Measurements from ENCODE around the gene DEAF1. TPM values are rescaled to one million over a fixed set of nuclear protein-coding genes. Genes with fewer than 3 reads are reported as not detected.
"Not testable (repeated sequence)": the region's sequence is repeated elsewhere in the genome, so short reads cannot be mapped to it uniquely, and the experiment has no call there.

Gene DEAF1
- total RNA-seq, 1 experiment from 2014 or later, result 33.9 TPM

DNA sequence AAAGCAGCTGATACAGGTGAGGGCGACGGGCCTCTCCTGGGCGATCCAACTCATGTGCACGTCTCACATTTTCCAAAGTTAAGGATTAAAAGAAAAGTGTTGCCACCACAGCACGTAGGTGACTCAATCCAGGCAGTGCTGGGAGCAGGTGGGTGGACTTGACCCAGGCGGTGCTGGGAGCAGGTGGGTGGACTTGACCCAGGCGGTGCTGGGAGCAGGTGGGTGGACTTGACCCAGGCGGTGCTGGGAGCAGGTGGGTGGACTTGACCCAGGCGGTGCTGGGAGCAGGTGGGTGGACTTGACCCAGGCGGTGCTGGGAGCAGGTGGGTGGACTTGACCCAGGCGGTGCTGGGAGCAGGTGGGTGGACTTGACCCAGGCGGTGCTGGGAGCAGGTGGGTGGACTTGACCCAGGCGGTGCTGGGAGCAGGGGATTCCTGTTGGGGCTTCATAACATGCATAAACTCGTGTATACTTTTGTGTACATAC is 47.3 kb downstream of the DEAF1 start:
- H3K9ac ChIP-seq (ENCODE audit: low read length); H3K27me3 ChIP-seq (ENCODE audit: insufficient read depth, low read length); H4K20me1 ChIP-seq (ENCODE audit: insufficient read depth); H3K79me2 ChIP-seq (ENCODE audit: insufficient read depth, low read length); H3K36me3 ChIP-seq (ENCODE audit: control insufficient read depth in 1 of 2, insufficient read depth in 2 of 2, low read length in 2 of 2); POLR2A ChIA-PET; DNase-seq (ENCODE audit: low read depth, low spot score); CTCF ChIA-PET; RAD21 ChIA-PET (ENCODE audit: low non-redundant PET in 1 of 2, low total read pairs in 2 of 2, uncharacterized antibody in 2 of 2, unreplicated experiment in 2 of 2); H3K4me1 ChIP-seq (ENCODE audit: control insufficient read depth in 1 of 2, insufficient read depth in 2 of 2, low read length in 2 of 2); H3K4me3 ChIP-seq (replicated peaks in 1 of 2; ENCODE audit: low read depth in 1 of 2, low read length in 2 of 2); H3K27ac ChIP-seq (ENCODE audit: low read depth, low read length); H3K4me2 ChIP-seq (ENCODE audit: low read length); H3K9me3 ChIP-seq (ENCODE audit: control insufficient read depth in 1 of 2, insufficient read depth in 1 of 2, low read depth in 1 of 2, low read length in 2 of 2); BruUV-seq (replicated peaks); intact Hi-C loops (cut with micrococcal nuclease); ATAC-seq; H3K9me2 ChIP-seq (ENCODE audit: insufficient read depth); H2AFZ ChIP-seq (ENCODE audit: low read depth, low read length, poor library complexity, severe bottlenecking): not testable (repeated sequence)
- 0 out of 2 replicates have a peak, but pooled peaks have one; percentile 4 for TF ChIP-seq EGR1 (IDR thresholded peaks at IDR 0.05; ENCODE audit: low read depth)

DNA sequence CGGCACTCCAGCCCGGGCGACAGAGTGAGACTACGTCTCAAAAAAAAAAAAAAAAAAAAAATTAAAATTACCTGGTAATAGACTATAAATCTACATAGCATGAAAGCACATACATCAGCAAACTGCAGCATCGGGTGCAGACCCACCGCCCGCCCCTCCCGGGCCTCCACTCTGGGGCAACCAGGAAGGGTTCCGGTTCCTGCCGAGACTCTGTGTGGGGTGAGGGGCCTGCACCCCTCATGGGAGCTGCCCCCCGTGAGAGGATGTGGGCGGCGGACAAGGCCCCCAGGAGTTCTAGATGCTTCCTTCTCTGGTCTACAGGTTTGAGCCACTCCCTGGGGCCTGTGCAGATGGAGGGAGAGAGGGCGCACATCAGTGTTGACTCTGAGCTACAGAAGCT is 48.8 kb downstream of the DEAF1 start:
- H3K4me3 ChIP-seq (replicated peaks in 1 of 2; ENCODE audit: low read depth in 1 of 2, low read length in 2 of 2), result no peak overlapping the region

More for the DNA sequence above, 48.8 kb downstream of the DEAF1 start:
- ChIA-PET POLR2A (no interaction called here), CTCF (no interaction called here), RAD21 (ENCODE audit: low non-redundant PET in 1 of 2, low total read pairs in 2 of 2, uncharacterized antibody in 2 of 2, unreplicated experiment in 2 of 2) (no interaction called here)
- no peak overlapping the region for H2AFZ ChIP-seq (ENCODE audit: low read depth, low read length, poor library complexity, severe bottlenecking)
- no peak for TF ChIP-seq ZNF274 (IDR thresholded peaks at IDR 0.05; ENCODE audit: low read depth, low read length)
- no peak for TF ChIP-seq FOSL1 (IDR thresholded peaks at IDR 0.05; ENCODE audit: low read depth)
- no peak for TF ChIP-seq POLR2A (IDR thresholded peaks at IDR 0.05; ENCODE audit: borderline replicate concordance, extremely low read depth, insufficient read depth, insufficient read length)
- TF ChIP-seq, protein P1, sequence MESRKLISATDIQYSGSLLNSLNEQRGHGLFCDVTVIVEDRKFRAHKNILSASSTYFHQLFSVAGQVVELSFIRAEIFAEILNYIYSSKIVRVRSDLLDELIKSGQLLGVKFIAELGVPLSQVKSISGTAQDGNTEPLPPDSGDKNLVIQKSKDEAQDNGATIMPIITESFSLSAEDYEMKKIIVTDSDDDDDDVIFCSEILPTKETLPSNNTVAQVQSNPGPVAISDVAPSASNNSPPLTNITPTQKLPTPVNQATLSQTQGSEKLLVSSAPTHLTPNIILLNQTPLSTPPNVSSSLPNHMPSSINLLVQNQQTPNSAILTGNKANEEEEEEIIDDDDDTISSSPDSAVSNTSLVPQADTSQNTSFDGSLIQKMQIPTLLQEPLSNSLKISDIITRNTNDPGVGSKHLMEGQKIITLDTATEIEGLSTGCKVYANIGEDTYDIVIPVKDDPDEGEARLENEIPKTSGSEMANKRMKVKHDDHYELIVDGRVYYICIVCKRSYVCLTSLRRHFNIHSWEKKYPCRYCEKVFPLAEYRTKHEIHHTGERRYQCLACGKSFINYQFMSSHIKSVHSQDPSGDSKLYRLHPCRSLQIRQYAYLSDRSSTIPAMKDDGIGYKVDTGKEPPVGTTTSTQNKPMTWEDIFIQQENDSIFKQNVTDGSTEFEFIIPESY (IDR thresholded peaks at IDR 0.05; ENCODE audit: extremely low read depth, insufficient replicate concordance, low read length), result no peak
- TF ChIP-seq ELF1 (IDR thresholded peaks at IDR 0.05; ENCODE audit: borderline replicate concordance, low read depth), result no peak
- TF ChIP-seq, protein P2, sequence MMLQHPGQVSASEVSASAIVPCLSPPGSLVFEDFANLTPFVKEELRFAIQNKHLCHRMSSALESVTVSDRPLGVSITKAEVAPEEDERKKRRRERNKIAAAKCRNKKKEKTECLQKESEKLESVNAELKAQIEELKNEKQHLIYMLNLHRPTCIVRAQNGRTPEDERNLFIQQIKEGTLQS (IDR thresholded peaks at IDR 0.05), result no peak
- TF ChIP-seq JUND (IDR thresholded peaks at IDR 0.05), result no peak
- no peak for TF ChIP-seq SIN3A (IDR thresholded peaks at IDR 0.05; ENCODE audit: low read depth)
- TF ChIP-seq ZFX (IDR thresholded peaks at IDR 0.05), result no peak
- TF ChIP-seq SP1 (IDR thresholded peaks at IDR 0.05; ENCODE audit: low read depth), result no peak
- TF ChIP-seq EZH2phosphoT487 (IDR thresholded peaks at IDR 0.05; ENCODE audit: borderline replicate concordance), result no peak
- TF ChIP-seq, protein P3, sequence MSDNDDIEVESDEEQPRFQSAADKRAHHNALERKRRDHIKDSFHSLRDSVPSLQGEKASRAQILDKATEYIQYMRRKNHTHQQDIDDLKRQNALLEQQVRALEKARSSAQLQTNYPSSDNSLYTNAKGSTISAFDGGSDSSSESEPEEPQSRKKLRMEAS (IDR thresholded peaks at IDR 0.05), result no peak
- no peak for TF ChIP-seq EZH2 (IDR thresholded peaks at IDR 0.05)
- no peaks in the 10 kb centered on the region for H3K79me2 ChIP-seq (ENCODE audit: insufficient read depth, low read length)
- H3K4me2 ChIP-seq (ENCODE audit: low read length), result no peak overlapping the region
- no peak for ATAC-seq
- no peak overlapping the region for H3K9ac ChIP-seq (ENCODE audit: low read length)
- H3K9me2 ChIP-seq (ENCODE audit: insufficient read depth), result no peaks in the 10 kb centered on the region
- no peak overlapping the region for H3K27ac ChIP-seq (ENCODE audit: low read depth, low read length)
- BruUV-seq (replicated peaks), result no TSS peak
- intact Hi-C loops (cut with micrococcal nuclease), result no loop called here
- H3K9me3 ChIP-seq (ENCODE audit: control insufficient read depth in 1 of 2, insufficient read depth in 1 of 2, low read depth in 1 of 2, low read length in 2 of 2), result no peaks in the 10 kb centered on the region
- no peaks in the 10 kb centered on the region; a peak in 1 of 4 replicates for H3K36me3 ChIP-seq (ENCODE audit: control insufficient read depth in 1 of 2, insufficient read depth in 2 of 2, low read length in 2 of 2)
- DNase-seq (ENCODE audit: low read depth, low spot score), result no peak
- no peaks in the 10 kb centered on the region for H3K4me1 ChIP-seq (ENCODE audit: control insufficient read depth in 1 of 2, insufficient read depth in 2 of 2, low read length in 2 of 2)
- H3K27me3 ChIP-seq (ENCODE audit: insufficient read depth, low read length), result no peaks in the 10 kb centered on the region
- no peaks in the 10 kb centered on the region for H4K20me1 ChIP-seq (ENCODE audit: insufficient read depth)

All from HCT116 (cell line).